ENCODE results near the gene ZNF280D. TPM values are rescaled to one million over a fixed set of nuclear protein-coding genes. Genes with fewer than 3 reads are reported as not detected.

ZNF280D gene
- total and polyA plus RNA-seq, 4 donors: 9.3 to 88.4 (median 28.2) TPM

DNA sequence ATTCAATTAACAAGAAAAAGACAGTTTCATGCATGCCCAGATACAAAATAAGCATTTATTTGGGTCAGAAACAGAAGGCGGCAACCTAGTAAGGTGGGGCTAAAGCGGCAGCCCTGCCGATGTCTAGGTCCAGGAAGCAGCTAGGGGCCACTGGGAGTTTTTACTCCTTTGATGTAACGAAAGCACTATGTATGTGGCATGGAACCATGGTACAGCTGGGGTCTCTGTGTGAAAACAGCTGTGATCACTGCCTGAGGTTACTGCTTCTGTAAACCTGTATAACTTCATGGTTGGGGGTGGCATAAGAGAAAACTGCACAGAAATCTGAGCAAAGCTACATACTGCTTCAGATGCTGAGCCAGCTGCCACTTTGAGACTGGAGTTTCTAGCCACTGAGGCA is 119.5 kb downstream of the ZNF280D start:
- H3K4me3 ChIP-seq: no peak overlapping the region
- DNase-seq (no peak), ATAC-seq (ENCODE audit: insufficient read depth, low FRiP score) (no peak)
- H3K9ac ChIP-seq (ENCODE audit: insufficient read depth in 1 of 2, low read length in 2 of 2): no peak overlapping the region
- no peaks in the 10 kb centered on the region for H3K9me3 ChIP-seq (ENCODE audit: control insufficient read depth in 4 of 4, insufficient read depth in 3 of 4, low read length in 3 of 4)
- no peaks in the 10 kb centered on the region for H3K4me1 ChIP-seq (ENCODE audit: control insufficient read depth in 5 of 5, insufficient read depth in 5 of 5, low read length in 5 of 5)
- TF ChIP-seq, protein P1, sequence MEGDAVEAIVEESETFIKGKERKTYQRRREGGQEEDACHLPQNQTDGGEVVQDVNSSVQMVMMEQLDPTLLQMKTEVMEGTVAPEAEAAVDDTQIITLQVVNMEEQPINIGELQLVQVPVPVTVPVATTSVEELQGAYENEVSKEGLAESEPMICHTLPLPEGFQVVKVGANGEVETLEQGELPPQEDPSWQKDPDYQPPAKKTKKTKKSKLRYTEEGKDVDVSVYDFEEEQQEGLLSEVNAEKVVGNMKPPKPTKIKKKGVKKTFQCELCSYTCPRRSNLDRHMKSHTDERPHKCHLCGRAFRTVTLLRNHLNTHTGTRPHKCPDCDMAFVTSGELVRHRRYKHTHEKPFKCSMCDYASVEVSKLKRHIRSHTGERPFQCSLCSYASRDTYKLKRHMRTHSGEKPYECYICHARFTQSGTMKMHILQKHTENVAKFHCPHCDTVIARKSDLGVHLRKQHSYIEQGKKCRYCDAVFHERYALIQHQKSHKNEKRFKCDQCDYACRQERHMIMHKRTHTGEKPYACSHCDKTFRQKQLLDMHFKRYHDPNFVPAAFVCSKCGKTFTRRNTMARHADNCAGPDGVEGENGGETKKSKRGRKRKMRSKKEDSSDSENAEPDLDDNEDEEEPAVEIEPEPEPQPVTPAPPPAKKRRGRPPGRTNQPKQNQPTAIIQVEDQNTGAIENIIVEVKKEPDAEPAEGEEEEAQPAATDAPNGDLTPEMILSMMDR (IDR thresholded peaks at IDR 0.05; ENCODE audit: control extremely low read depth, extremely low read depth): no peak
- H3K27ac ChIP-seq (ENCODE audit: low read depth in 1 of 2, low read length in 1 of 2): no peak overlapping the region
- no peaks in the 10 kb centered on the region for H3K36me3 ChIP-seq (ENCODE audit: control insufficient read depth in 4 of 4, insufficient read depth in 4 of 4, low read length in 4 of 4)
- H3K27me3 ChIP-seq (ENCODE audit: control insufficient read depth in 3 of 3, insufficient read depth in 3 of 3, low read length in 2 of 3): no peaks in the 10 kb centered on the region
- WGBS, 2 donors: 88 to 92% methylated on average over 4 of the region's 4 CpGs

DNA sequence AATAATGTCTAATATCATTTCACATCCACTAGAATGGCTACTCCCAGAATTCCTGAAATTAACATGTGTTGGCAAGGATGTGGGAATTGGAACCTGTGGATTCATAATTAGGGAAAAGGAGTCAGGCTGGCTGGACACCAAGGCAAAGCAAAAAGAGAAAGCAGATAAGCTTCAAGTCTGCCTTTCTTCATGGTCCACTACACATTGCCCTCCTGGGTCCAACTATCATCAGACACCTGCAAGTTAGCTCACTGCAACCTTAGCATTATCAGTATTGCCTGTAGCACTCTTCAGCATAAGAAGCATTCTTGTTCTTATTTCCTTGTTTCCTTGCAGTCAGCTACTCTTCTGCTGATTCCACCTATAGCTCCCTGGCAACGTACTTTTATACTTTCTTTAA is 124.3 kb downstream of the ZNF280D start:
- DNase-seq: no peak
- no peaks in the 10 kb centered on the region for H3K27me3 ChIP-seq (ENCODE audit: control insufficient read depth in 3 of 3, insufficient read depth in 3 of 3, low read length in 2 of 3)

DNA sequence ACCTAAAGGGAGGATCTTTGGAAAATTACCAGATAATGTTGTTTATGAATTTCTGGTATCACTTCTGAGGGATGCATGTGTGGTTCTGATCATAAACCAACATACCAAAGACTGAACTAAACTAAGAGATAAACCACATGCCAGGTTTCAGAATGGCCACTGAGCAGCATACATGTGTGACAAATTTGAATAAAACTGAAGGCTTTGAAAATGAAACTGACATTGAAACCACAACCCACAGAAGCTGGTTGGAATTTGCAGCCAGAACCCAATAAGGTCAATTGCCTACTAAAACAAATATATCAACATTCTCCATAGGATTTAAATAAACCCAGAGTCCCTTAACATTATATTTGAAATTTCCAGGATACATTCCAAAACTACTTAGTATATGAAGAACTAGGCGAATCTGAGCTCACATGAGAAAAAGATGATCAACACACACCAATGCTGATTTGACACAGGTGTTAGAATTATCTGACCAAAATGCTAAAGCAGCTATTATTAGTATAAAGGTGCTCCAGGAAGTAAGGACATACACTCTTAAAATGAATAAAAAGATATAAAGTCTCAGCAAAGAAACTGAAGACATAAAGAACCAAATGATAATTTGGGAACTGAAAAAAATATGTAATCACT is 125.0 kb downstream of the ZNF280D start:
- WGBS, 2 donors: 85 to 94% methylated on average over 1 of the region's 1 CpG
- H3K4me1 ChIP-seq (ENCODE audit: control insufficient read depth in 5 of 5, insufficient read depth in 5 of 5, low read length in 5 of 5): no peaks in the 10 kb centered on the region
- no peak for DNase-seq

More for the DNA sequence above, 124.3 kb downstream of the ZNF280D start:
- H3K27ac ChIP-seq (ENCODE audit: low read depth in 1 of 2, low read length in 1 of 2): no peak overlapping the region
- no peaks in the 10 kb centered on the region for H3K4me1 ChIP-seq (ENCODE audit: control insufficient read depth in 5 of 5, insufficient read depth in 5 of 5, low read length in 5 of 5)
- TF ChIP-seq, protein P1 (IDR thresholded peaks at IDR 0.05; ENCODE audit: control extremely low read depth, extremely low read depth): no peak
- no peak overlapping the region for H3K9ac ChIP-seq (ENCODE audit: insufficient read depth in 1 of 2, low read length in 2 of 2)
- no peaks in the 10 kb centered on the region for H3K36me3 ChIP-seq (ENCODE audit: control insufficient read depth in 4 of 4, insufficient read depth in 4 of 4, low read length in 4 of 4)
- H3K9me3 ChIP-seq (ENCODE audit: control insufficient read depth in 4 of 4, insufficient read depth in 3 of 4, low read length in 3 of 4): no peaks in the 10 kb centered on the region
- no peak overlapping the region for H3K4me3 ChIP-seq
- 89% methylated on average over 1 of the region's 1 CpG for WGBS, 2 donors
- ATAC-seq (ENCODE audit: insufficient read depth, low FRiP score): no peak

More for the DNA sequence above, 125.0 kb downstream of the ZNF280D start:
- no peak overlapping the region for H3K4me3 ChIP-seq
- H3K9me3 ChIP-seq (ENCODE audit: control insufficient read depth in 4 of 4, insufficient read depth in 3 of 4, low read length in 3 of 4): peaks cover 0 to under 1% (median 0%) of the 10 kb centered on the region in 4 donors
- no peaks in the 10 kb centered on the region for H3K27me3 ChIP-seq (ENCODE audit: control insufficient read depth in 3 of 3, insufficient read depth in 3 of 3, low read length in 2 of 3)
- TF ChIP-seq, protein P1 (IDR thresholded peaks at IDR 0.05; ENCODE audit: control extremely low read depth, extremely low read depth): no peak
- H3K36me3 ChIP-seq (ENCODE audit: control insufficient read depth in 4 of 4, insufficient read depth in 4 of 4, low read length in 4 of 4): no peaks in the 10 kb centered on the region
- H3K27ac ChIP-seq (ENCODE audit: low read depth in 1 of 2, low read length in 1 of 2): no peak overlapping the region
- H3K9ac ChIP-seq (ENCODE audit: insufficient read depth in 1 of 2, low read length in 2 of 2): no peak overlapping the region
- no peak for ATAC-seq (ENCODE audit: insufficient read depth, low FRiP score)
